Neural crest cell (in vitro differentiated cells): ENCODE results near the gene TBC1D10A. TPM values are rescaled to one million over a fixed set of nuclear protein-coding genes. Genes with fewer than 3 reads are reported as not detected.

Source experiments
- DNase-seq: peaks from one replicate; pipeline ENCODE4 v3.0.0; 2021; ENCODE audit warnings: low read depth, mixed read lengths, low spot score
- H3K27ac Mint-ChIP-seq: one replicate; pipeline ENCODE4 v1.8.0; 2021; ENCODE audit warnings: mild to moderate bottlenecking, mixed read lengths; ENCODE audit not compliant: unreplicated experiment
- H3K27me3 Mint-ChIP-seq: 2 replicates; pipeline ENCODE4 v1.8.0; 2021; ENCODE audit warnings: low read depth, mild to moderate bottlenecking, mixed read lengths
- H3K36me3 Mint-ChIP-seq: 2 replicates; pipeline ENCODE4 v1.8.0; 2021; ENCODE audit warnings: low read depth, mild to moderate bottlenecking, mixed read lengths
- H3K4me1 Mint-ChIP-seq: 2 replicates; pipeline ENCODE4 v1.8.0; 2021; ENCODE audit warnings: mixed read lengths
- H3K4me3 Mint-ChIP-seq: one replicate; pipeline ENCODE4 v1.8.0; 2021; ENCODE audit warnings: mild to moderate bottlenecking, mixed read lengths
- H3K9me3 Mint-ChIP-seq: 2 replicates; pipeline ENCODE4 v1.8.0; 2021; ENCODE audit warnings: mixed read lengths
- CTCF ChIP-seq: fragments of 200-600 bp; sonication (generic); conservative IDR thresholded peaks from 2 replicates; pipeline ENCODE4 v1.5.0; 2021; ENCODE audit warnings: antibody characterized with exemption, mild to moderate bottlenecking
- total RNA-seq: library from RNA; stranded (reverse); gene quantifications from 2 replicates; pipeline ENCODE4 v1.2.1, GENCODE V29; 2021

The TBC1D10A gene
- total RNA-seq, 1 donor from 2014 or later = 8.5 TPM

DNA sequence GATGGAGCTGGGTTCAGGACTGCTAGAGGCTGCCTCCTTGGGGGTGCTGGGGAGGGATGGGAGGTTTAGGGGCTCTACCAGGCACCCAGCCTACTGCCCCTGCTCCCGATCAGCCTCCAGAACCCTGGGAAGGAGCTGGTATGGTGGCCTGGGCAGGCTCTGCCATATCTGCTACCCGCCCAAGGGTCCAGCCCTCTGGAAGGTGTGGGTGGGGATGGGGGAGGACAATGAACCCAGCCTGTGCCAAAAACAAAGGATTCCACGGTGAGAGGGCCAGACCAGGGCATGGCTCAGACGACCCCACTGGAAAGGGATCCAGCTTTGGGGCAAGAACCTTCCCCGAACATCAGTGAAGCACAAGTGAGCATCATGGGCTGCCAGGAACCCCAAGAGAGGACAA is 40.4 kb downstream of the TBC1D10A start:
- H3K4me1 Mint-ChIP-seq = peaks cover 16% of the 10 kb centered on the region
- peaks cover 3% of the 10 kb centered on the region for H3K27me3 Mint-ChIP-seq
- H3K36me3 Mint-ChIP-seq = no peaks in the 10 kb centered on the region
- no peaks in the 10 kb centered on the region for H3K9me3 Mint-ChIP-seq
- peak overlapping the region; percentile 16 for H3K4me3 Mint-ChIP-seq
- no peak for DNase-seq
- no peak for TF ChIP-seq CTCF
- H3K27ac Mint-ChIP-seq = no peak overlapping the region

- peaks cover 16% of the 10 kb centered on the region for H3K4me1 Mint-ChIP-seq
- H3K9me3 Mint-ChIP-seq = no peaks in the 10 kb centered on the region
- no peak overlapping the region for H3K27ac Mint-ChIP-seq
- TF ChIP-seq CTCF = no peak
- no peak overlapping the region for H3K4me3 Mint-ChIP-seq
- H3K36me3 Mint-ChIP-seq = no peaks in the 10 kb centered on the region
- H3K27me3 Mint-ChIP-seq = peaks cover 3% of the 10 kb centered on the region
- no peak for DNase-seq
Measured at GRCh38 chr22:30285846-30286200, 40.9 kb downstream of the TBC1D10A start.

DNA sequence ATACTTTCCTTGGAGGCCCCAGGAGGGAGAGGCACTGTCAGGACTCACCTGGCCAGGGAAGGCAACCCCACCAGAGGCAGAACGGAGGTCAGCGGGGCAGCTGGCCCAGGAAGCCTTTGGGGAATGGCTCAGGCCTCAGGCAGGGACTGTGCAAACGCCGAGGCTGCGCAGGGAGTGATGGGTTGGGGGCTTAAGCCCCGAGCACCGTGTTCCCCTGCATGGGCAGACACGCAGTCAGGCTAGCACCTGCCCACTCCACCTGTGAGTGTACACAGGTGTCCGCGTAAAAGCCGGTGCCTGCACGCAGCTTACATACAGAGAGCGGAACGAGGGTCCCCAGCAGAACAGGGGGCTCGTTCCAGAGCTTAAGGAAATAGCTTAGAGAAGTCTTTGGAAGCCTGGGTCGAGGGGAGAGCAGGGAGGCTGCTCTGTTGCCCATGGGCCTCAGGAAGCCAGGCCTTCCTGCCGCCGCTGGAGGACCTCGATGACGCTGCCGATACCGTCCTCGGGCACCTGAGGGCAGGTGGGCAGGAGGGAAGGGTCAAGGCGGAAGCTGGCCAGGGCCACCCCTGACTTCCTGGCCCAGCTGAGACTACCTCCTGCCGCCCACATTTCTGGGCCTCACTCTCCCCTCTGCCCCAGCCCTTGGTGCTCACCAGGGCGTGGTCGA is 41.4 kb downstream of the TBC1D10A start:
- Mint-ChIP-seq H3K27me3 (peaks cover 3% of the 10 kb centered on the region), H3K9me3 (no peaks in the 10 kb centered on the region), H3K4me3 (peak overlapping the region; percentile 31), H3K27ac (no peak overlapping the region), H3K36me3 (no peaks in the 10 kb centered on the region), H3K4me1 (peaks cover 16% of the 10 kb centered on the region)
- no peak for DNase-seq
- no peak for TF ChIP-seq CTCF

- Mint-ChIP-seq H3K36me3 (no peaks in the 10 kb centered on the region), H3K4me3 (no peak overlapping the region), H3K9me3 (no peaks in the 10 kb centered on the region), H3K4me1 (peaks cover 12% of the 10 kb centered on the region), H3K27me3 (peaks cover 3% of the 10 kb centered on the region), H3K27ac (no peak overlapping the region)
- no peak for DNase-seq
- TF ChIP-seq CTCF = no peak
Measured at GRCh38 chr22:30284666-30285065, 42.1 kb downstream of the TBC1D10A start.

GRCh38 chr22:30284172-30284571 is 42.6 kb downstream of the TBC1D10A start:
- TF ChIP-seq CTCF = no peak
- Mint-ChIP-seq H3K36me3 (no peaks in the 10 kb centered on the region), H3K9me3 (no peaks in the 10 kb centered on the region), H3K4me3 (no peak overlapping the region), H3K27ac (no peak overlapping the region), H3K27me3 (peaks cover 3% of the 10 kb centered on the region), H3K4me1 (peaks cover 13% of the 10 kb centered on the region)
- DNase-seq = no peak
